Measurements from ENCODE around the gene PPP1R37. TPM values are rescaled to one million over a fixed set of nuclear protein-coding genes. Genes with fewer than 3 reads are reported as not detected.

Gene PPP1R37
- total RNA-seq, 1 experiment from 2014 or later = 33.6 TPM

GRCh38 chr19:45070861-45071544, 22.0 kb upstream of the PPP1R37 start:
- no peak overlapping the region for H3T11ph ChIP-seq (ENCODE audit: low read length)
- H2BK20ac ChIP-seq (ENCODE audit: low read depth, low read length, poor library complexity, severe bottlenecking) = no peak overlapping the region
- no peaks in the 10 kb centered on the region for H3K9me3 ChIP-seq (ENCODE audit: control insufficient read depth, low read depth, low read length)
- no peaks in the 10 kb centered on the region for H3K9me3 Mint-ChIP-seq
- no peak overlapping the region for H3K56ac ChIP-seq (ENCODE audit: insufficient read length, low read depth, low read length)
- no peak overlapping the region for H3K23ac ChIP-seq (ENCODE audit: insufficient read length, low read depth, low read length)
- no peak overlapping the region for H2BK12ac ChIP-seq (ENCODE audit: insufficient read length, low read depth, low read length)
- no peak overlapping the region for H2AFZ ChIP-seq (ENCODE audit: low read length)
- H4K20me1 ChIP-seq (ENCODE audit: control insufficient read depth, insufficient read depth, insufficient read length) = no peaks in the 10 kb centered on the region
- no peak overlapping the region for H3K18ac ChIP-seq (ENCODE audit: insufficient read length, low read depth, low read length)
- H3K27ac Mint-ChIP-seq = peak overlapping the region; percentile 52 to 72 (median 68); a peak in 2 of 7 replicates
- no peak overlapping the region for H3K4me2 ChIP-seq (ENCODE audit: insufficient read depth, insufficient read length, low read length)
- no peak overlapping the region for H2BK120ac ChIP-seq (ENCODE audit: low read depth, low read length, poor library complexity, severe bottlenecking)
- no peak overlapping the region for H2BK5ac ChIP-seq (ENCODE audit: insufficient read length, low read length)
- peaks cover 28 to 54% (median 48%) of the 10 kb centered on the region in 3 experiments for H3K36me3 Mint-ChIP-seq (ENCODE audit: insufficient read depth in 1 of 3, low read depth in 3 of 3)
- H4K8ac ChIP-seq (replicated peaks; ENCODE audit: insufficient read length, low read depth, low read length) = no peak overlapping the region
- H4K91ac ChIP-seq (ENCODE audit: insufficient read length, low read depth, low read length) = no peak overlapping the region
- no peaks in the 10 kb centered on the region for H3K79me1 ChIP-seq (ENCODE audit: insufficient read depth, low read depth, low read length, poor library complexity, severe bottlenecking)
- WGBS (ENCODE audit: extremely low coverage, insufficient read length, low lambda C conversion rate) = no CpG with 5 or more reads among the region's 19 CpGs
- H3K14ac ChIP-seq (ENCODE audit: insufficient read depth, low read length) = no peak overlapping the region
- peaks cover 13 to 23% of the 10 kb centered on the region in 2 experiments for H3K4me1 Mint-ChIP-seq
- no peak for TF ChIP-seq CTCF (conservative IDR thresholded peaks at IDR 0.05)
- H3K27me3 Mint-ChIP-seq (ENCODE audit: low read depth) = no peaks in the 10 kb centered on the region
- no peak overlapping the region for H3K9ac ChIP-seq (ENCODE audit: extremely low read depth, insufficient read length, low read length)
- H4K5ac ChIP-seq (ENCODE audit: insufficient read length, low read depth, low read length) = no peak overlapping the region
- no peak overlapping the region for H2BK15ac ChIP-seq (ENCODE audit: low read depth, low read length)
- H3K4ac ChIP-seq (ENCODE audit: low read depth, low read length) = no peak overlapping the region
- H3K23me2 ChIP-seq (ENCODE audit: insufficient read length, low read depth, low read length, poor library complexity, severe bottlenecking) = peaks cover 16% of the 10 kb centered on the region
- no peak overlapping the region for H3K4me3 Mint-ChIP-seq
- no peak overlapping the region for H2AK5ac ChIP-seq (ENCODE audit: insufficient read length, low read length)
- no peaks in the 10 kb centered on the region for H3K27me3 ChIP-seq (ENCODE audit: insufficient read depth, low read length)
- no peak overlapping the region for H3K27ac ChIP-seq (ENCODE audit: insufficient read length, low read depth, low read length)
- no peak for DNase-seq
- peaks cover 2% of the 10 kb centered on the region; the same call in 1 of the 2 replicates for H3K79me2 ChIP-seq (ENCODE audit: insufficient read depth, low read length)
- H3K4me1 ChIP-seq (ENCODE audit: insufficient read depth, low read length) = peaks cover 3% of the 10 kb centered on the region; the same call in 1 of the 2 replicates

Data from H9 (cell line).